Measurements from ENCODE around the gene UBE2E2. TPM values are rescaled to one million over a fixed set of nuclear protein-coding genes. Genes with fewer than 3 reads are reported as not detected.
"Not testable (repeated sequence)": the region's sequence is repeated elsewhere in the genome, so short reads cannot be mapped to it uniquely, and the experiment has no call there.

Gene UBE2E2
- total RNA-seq, 1 donor from 2014 or later = 32.5 TPM

DNA sequence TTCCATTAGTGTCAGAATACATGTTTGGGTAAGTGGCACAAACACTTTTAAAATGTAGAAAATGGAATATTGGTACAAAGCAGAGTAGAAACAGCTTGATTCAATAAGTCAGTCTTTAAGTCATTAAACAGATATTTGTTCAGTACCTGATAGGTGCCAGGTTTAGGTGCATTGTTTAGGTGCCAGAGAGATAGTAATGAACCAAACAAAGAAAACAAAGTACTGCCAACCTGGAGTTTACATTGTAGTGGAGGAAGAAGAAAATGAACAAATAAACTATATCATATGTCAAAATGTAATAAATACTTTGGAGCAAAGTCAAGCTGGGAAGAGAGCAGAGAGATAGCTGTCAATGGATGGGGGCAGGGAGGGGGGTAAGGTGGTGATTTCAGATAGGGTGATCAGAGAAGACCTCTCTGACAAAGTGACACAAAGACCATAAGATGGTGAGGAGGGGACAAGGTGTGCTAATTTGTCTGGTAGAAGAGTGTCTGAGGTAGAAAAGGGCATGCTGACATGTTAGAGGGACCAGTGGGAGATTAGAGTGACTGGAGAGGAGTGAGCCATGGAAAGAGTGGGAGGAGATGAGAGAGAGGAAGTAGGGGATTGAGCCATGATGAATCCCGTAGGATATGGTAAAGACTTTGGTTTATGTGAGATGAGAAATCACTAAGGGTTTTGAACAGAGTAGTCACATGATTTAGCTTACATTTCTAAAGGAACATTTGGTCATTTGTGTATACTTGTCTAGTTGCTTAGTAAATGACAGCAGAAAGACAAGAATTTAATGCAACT is 128.2 kb downstream of the UBE2E2 start:
- Mint-ChIP-seq H3K27ac (no peak overlapping the region), H3K27me3 (no peaks in the 10 kb centered on the region), H3K9me3 (ENCODE audit: low read depth) (peaks cover 3% of the 10 kb centered on the region), H3K4me1 (ENCODE audit: low read depth) (peaks cover 12% of the 10 kb centered on the region), H3K4me3 (ENCODE audit: low read depth) (no peak overlapping the region), H3K36me3 (ENCODE audit: insufficient read depth) (no peaks in the 10 kb centered on the region)
- TF ChIP-seq, protein P1, sequence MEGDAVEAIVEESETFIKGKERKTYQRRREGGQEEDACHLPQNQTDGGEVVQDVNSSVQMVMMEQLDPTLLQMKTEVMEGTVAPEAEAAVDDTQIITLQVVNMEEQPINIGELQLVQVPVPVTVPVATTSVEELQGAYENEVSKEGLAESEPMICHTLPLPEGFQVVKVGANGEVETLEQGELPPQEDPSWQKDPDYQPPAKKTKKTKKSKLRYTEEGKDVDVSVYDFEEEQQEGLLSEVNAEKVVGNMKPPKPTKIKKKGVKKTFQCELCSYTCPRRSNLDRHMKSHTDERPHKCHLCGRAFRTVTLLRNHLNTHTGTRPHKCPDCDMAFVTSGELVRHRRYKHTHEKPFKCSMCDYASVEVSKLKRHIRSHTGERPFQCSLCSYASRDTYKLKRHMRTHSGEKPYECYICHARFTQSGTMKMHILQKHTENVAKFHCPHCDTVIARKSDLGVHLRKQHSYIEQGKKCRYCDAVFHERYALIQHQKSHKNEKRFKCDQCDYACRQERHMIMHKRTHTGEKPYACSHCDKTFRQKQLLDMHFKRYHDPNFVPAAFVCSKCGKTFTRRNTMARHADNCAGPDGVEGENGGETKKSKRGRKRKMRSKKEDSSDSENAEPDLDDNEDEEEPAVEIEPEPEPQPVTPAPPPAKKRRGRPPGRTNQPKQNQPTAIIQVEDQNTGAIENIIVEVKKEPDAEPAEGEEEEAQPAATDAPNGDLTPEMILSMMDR (IDR thresholded peaks at IDR 0.05; ENCODE audit: unreplicated experiment) = no peak
- DNase-seq (ENCODE audit: low spot score, unreplicated experiment) = no peak

DNA sequence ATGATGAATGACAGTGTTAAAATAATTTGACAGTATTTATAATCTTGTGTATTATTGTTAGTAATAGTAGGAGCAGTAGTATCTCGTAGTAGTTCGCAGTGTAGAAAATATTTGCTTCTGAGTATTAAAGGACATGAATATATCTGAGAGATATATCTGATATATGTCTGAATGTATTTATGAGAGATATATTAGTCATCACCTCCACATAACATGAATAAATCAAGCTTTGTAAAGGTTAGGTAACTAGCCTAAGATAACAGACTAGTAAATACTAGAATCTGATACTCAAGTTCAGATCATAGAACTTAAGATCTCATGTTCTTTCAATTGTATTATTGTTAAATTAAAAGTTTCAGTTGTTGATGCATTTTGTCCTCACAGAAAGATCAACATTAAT is 130.5 kb downstream of the UBE2E2 start:
- no peak overlapping the region for H3K4me3 Mint-ChIP-seq (ENCODE audit: low read depth)
- no peaks in the 10 kb centered on the region for H3K27me3 Mint-ChIP-seq
- H3K9me3 Mint-ChIP-seq (ENCODE audit: low read depth) = peaks cover 3% of the 10 kb centered on the region
- TF ChIP-seq, protein P1 (IDR thresholded peaks at IDR 0.05; ENCODE audit: unreplicated experiment) = no peak
- DNase-seq (ENCODE audit: low spot score, unreplicated experiment) = no peak
- H3K36me3 Mint-ChIP-seq (ENCODE audit: insufficient read depth) = no peaks in the 10 kb centered on the region
- H3K4me1 Mint-ChIP-seq (ENCODE audit: low read depth) = peaks cover 12% of the 10 kb centered on the region
- H3K27ac Mint-ChIP-seq = no peak overlapping the region

DNA sequence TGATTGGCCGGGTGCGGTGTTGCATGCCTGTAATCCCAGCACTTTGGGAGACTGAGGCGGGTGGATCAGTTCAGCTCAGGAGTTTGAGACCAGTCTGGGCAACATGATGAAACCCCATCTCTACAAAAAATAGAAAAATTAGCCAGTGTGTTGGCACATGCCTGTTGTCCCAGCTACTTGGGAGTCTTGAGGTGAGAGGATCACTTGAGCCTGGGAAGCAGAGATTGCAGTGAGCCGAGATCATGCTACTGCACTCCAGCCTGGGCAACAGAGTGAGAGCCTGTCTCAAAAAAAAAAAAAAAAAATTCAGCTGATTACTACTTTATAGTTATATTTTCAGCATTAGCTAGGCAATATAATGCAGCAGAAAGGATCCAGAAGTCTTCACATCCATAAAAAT is 133.7 kb downstream of the UBE2E2 start:
- H3K4me1 Mint-ChIP-seq (ENCODE audit: low read depth); H3K4me3 Mint-ChIP-seq (ENCODE audit: low read depth); H3K27ac Mint-ChIP-seq; H3K9me3 Mint-ChIP-seq (ENCODE audit: low read depth); H3K36me3 Mint-ChIP-seq (ENCODE audit: insufficient read depth); H3K27me3 Mint-ChIP-seq; DNase-seq (ENCODE audit: low spot score, unreplicated experiment): not testable (repeated sequence)

DNA sequence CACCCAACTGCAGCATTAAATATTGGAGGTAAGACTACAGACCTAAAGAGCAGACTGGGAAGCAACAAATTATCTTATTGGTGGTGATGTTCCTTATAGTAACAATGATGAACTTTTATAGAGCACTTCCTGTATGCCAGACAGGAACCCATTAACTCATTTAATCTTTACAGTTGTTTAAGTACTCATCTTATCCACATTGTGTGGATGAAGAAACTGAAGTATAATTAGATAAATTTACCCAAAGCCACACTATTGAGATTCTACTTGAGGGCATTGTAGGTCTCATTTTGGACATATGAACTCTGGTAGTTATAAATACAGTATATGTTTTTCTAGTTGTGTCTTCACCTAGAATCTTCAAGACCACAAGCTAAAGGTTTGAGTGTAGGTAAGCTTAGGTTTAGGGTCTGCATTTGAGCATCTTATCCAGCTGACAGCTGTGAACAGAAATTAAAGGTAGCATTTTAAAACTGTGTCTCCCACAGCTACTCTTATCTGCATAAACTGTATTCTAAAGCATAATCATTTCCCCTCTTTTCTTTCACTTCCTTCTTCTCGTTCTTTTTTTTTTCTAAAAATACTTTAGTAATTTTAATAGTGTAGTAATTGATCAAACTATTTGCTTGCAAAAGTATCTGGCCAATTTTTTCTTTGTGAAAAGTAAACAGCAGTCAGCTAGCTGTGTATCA is 138.2 kb downstream of the UBE2E2 start:
- Mint-ChIP-seq H3K4me1 (ENCODE audit: low read depth) (peaks cover 5% of the 10 kb centered on the region), H3K27ac (no peak overlapping the region), H3K36me3 (ENCODE audit: insufficient read depth) (no peaks in the 10 kb centered on the region), H3K4me3 (ENCODE audit: low read depth) (no peak overlapping the region), H3K9me3 (ENCODE audit: low read depth) (no peaks in the 10 kb centered on the region), H3K27me3 (no peaks in the 10 kb centered on the region)
- no peak for DNase-seq (ENCODE audit: low spot score, unreplicated experiment)
- TF ChIP-seq, protein P1 (IDR thresholded peaks at IDR 0.05; ENCODE audit: unreplicated experiment) = no peak

DNA sequence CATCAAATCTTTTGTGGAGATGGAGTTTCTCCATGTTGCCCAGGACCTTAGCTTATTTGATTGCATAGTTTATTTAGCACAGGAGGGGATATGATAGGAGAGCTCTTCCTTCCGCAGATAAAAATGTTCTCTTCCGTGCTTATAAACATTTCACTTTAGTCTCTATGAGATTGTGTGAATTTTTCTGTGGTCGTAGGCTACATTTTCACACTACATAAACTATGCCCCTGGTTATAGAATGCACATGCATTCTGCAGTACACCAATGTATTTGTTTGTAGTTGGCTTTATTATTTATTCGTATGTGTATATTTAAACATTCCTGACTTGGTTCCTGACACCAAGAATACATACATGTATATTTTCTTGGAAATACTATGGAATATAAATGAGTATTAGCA is 139.2 kb downstream of the UBE2E2 start:
- DNase-seq (ENCODE audit: low spot score, unreplicated experiment) = no peak
- Mint-ChIP-seq H3K36me3 (ENCODE audit: insufficient read depth) (peaks cover 2% of the 10 kb centered on the region), H3K4me3 (ENCODE audit: low read depth) (no peak overlapping the region), H3K27ac (no peak overlapping the region), H3K4me1 (ENCODE audit: low read depth) (peaks cover 5% of the 10 kb centered on the region), H3K27me3 (no peaks in the 10 kb centered on the region), H3K9me3 (ENCODE audit: low read depth) (peaks cover 4% of the 10 kb centered on the region)
- TF ChIP-seq, protein P1 (IDR thresholded peaks at IDR 0.05; ENCODE audit: unreplicated experiment) = no peak
